ENCODE data around the gene UBAP1L.
A peak's percentile ranks its signal among the peaks of the same experiment; 100 is the strongest.

DNA sequence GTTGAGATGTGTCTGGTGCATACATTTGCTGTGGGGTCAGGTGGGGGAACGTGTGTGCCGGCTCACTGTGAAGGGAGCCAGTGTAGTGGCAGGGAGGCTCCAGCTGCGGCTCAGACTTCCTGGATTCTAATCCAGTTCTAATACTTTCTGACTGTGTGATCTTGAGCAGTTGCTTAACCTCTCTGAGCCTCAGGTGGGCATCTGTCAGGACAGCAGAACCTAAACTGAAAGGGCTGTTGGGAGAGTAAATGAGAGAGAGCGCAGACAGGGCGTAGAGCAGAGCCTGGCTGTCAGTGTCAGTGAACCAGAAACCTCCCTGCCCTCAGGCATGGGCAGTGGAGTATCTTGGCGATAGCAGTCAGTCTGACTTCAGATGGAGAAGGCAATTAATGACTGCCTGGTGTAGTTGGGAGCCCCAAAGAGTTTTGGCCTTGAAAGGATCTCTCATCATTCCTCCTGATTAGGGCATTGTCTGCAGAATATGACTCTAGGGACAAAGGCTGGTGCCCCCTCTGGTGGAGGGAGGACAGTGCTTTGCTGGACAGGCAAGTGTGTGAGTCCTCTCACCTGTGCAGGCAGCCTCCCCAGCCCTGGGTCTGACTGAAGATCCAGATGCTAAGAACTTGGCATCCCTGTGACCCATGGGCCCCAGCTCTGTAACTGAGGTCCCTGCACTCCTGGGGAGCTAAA is 28.9 kb downstream of the UBAP1L start:
- TF ChIP-seq, protein P1, sequence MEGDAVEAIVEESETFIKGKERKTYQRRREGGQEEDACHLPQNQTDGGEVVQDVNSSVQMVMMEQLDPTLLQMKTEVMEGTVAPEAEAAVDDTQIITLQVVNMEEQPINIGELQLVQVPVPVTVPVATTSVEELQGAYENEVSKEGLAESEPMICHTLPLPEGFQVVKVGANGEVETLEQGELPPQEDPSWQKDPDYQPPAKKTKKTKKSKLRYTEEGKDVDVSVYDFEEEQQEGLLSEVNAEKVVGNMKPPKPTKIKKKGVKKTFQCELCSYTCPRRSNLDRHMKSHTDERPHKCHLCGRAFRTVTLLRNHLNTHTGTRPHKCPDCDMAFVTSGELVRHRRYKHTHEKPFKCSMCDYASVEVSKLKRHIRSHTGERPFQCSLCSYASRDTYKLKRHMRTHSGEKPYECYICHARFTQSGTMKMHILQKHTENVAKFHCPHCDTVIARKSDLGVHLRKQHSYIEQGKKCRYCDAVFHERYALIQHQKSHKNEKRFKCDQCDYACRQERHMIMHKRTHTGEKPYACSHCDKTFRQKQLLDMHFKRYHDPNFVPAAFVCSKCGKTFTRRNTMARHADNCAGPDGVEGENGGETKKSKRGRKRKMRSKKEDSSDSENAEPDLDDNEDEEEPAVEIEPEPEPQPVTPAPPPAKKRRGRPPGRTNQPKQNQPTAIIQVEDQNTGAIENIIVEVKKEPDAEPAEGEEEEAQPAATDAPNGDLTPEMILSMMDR (IDR thresholded peaks at IDR 0.05; ENCODE audit: insufficient read depth, low read depth, low read length), result peak; percentile 41
- no peak for TF ChIP-seq EZH2 (IDR thresholded peaks at IDR 0.05; ENCODE audit: insufficient read depth, low read length)

Data from astrocyte (in vitro differentiated cells and primary cell).